K562 (cell line): ENCODE measurements around the gene IDH1. TPM values are rescaled to one million over a fixed set of nuclear protein-coding genes. Genes with fewer than 3 reads are reported as not detected.

Source experiments
- ATAC-seq: fragments of 200-7000 bp; cut with Tn5 transposase; 3 replicates; pipeline ENCODE4 v1.9.1; 2020; ENCODE audit warnings: moderate library complexity
- BruUV-seq: library from RNA; stranded (reverse); fragments of 400-500 nt; replicated peaks from 2 replicates; lab custom pipeline; 2021; lab: Mats Ljungman, UMichigan
- CTCF ChIA-PET: fragments of 300-600 bp; formaldehyde crosslinking; extraction: SDS; loops from one replicate; lab custom pipeline; 2021; ENCODE audit warnings: low intra/inter-chr PET ratio; lab: Yijun Ruan, JAX
- POLR2A ChIA-PET: fragments of 300-600, 350-650 bp; sonication (Branson Sonifier 250); formaldehyde crosslinking; extraction: SDS; loops from one replicate; lab custom pipeline; 2021; ENCODE audit warnings: antibody characterized with exemption, inconsistent platforms; lab: Yijun Ruan, JAX
- DNase-seq, 4 experiments: peaks; one replicate each; pipeline versions ENCODE4 v3.0.0 to v3.0.0-alpha.2; 2011 to 2018; ENCODE audit warnings: low spot score in 3 of 4, mixed read lengths in 3 of 4; ENCODE audit errors: extremely low read depth in 1 of 4
- FAIRE-seq: peaks from 2 replicates; lab custom pipeline; 2011; peaks lifted over from hg19 to GRCh38; lab: Jason Lieb, UNC
- H2AFZ ChIP-seq: 2 replicates; pipeline ENCODE4 v1.6.0; 2011; ENCODE audit warnings: low read depth, low read length, control low read depth, inconsistent platforms
- H3K27ac ChIP-seq: fragments of 200-600 bp; 3 replicates; pipeline ENCODE4 v1.8.0; 2011; ENCODE audit warnings: low read depth, mild to moderate bottlenecking, control low read depth, inconsistent platforms, low read length, moderate library complexity, mixed read lengths; ENCODE audit errors: extremely low read depth
- H3K27me3 ChIP-seq, 2 experiments: fragments of 300-600 bp in 1 of 2; 2 replicates in 1 of 2; 3 replicates in 1 of 2; pipeline versions ENCODE4 v1.6.0 to v1.8.0; 2011; ENCODE audit warnings: inconsistent platforms in 2 of 2, low read length in 2 of 2, mild to moderate bottlenecking in 1 of 2, mixed read lengths in 1 of 2, moderate library complexity in 1 of 2; ENCODE audit not compliant: control insufficient read depth in 2 of 2, insufficient read depth in 2 of 2
- H3K36me3 ChIP-seq: fragments of 300-600 bp; 3 replicates; pipeline ENCODE4 v1.8.0; 2011; ENCODE audit warnings: mild to moderate bottlenecking, low read length, inconsistent platforms; ENCODE audit not compliant: control insufficient read depth, insufficient read depth
- H3K4me1 ChIP-seq, 2 experiments: fragments of 200-600 bp in 1 of 2; replicated peaks in 1 of 2; 2 replicates in 1 of 2; 3 replicates in 1 of 2; pipeline versions ENCODE4 v1.5.1 to v1.8.0; 2011; ENCODE audit warnings: inconsistent platforms in 2 of 2, low read length in 2 of 2, mild to moderate bottlenecking in 1 of 2, mixed read lengths in 1 of 2, moderate library complexity in 1 of 2; ENCODE audit not compliant: control insufficient read depth in 2 of 2, insufficient read depth in 2 of 2
- H3K4me2 ChIP-seq: 2 replicates; pipeline ENCODE4 v1.6.1; 2011; ENCODE audit warnings: low read length, control low read depth, inconsistent platforms, mixed read lengths; ENCODE audit not compliant: insufficient read depth
- H3K4me3 ChIP-seq: fragments of 200-600 bp; sonication (generic), shearing (Covaris generic); 2 replicates; pipeline ENCODE4 v1.5.1; 2016; ENCODE audit warnings: control low read depth, inconsistent platforms
- H3K79me2 ChIP-seq: fragments of 200-600 bp; 3 replicates; pipeline ENCODE4 v1.8.0; 2011; ENCODE audit warnings: low read length, inconsistent platforms; ENCODE audit not compliant: control insufficient read depth, insufficient read depth
- H3K9ac ChIP-seq, 2 experiments: 2 replicates each; pipeline versions ENCODE4 v1.6.0 to v1.6.1; 2011; ENCODE audit warnings: low read depth in 2 of 2, low read length in 2 of 2, control low read depth in 1 of 2, inconsistent platforms in 1 of 2, mild to moderate bottlenecking in 1 of 2, mixed read lengths in 1 of 2; ENCODE audit not compliant: insufficient read depth in 1 of 2
- H3K9me1 ChIP-seq: one replicate; pipeline ENCODE4 v1.6.0; 2011; ENCODE audit warnings: inconsistent platforms, mild to moderate bottlenecking, low read length, moderate library complexity; ENCODE audit not compliant: control insufficient read depth, insufficient read depth
- H3K9me3 ChIP-seq: replicated peaks from 2 replicates; pipeline ENCODE4 v1.5.1; 2011; ENCODE audit warnings: low read depth, low read length, inconsistent platforms; ENCODE audit not compliant: control insufficient read depth, insufficient read depth
- H4K20me1 ChIP-seq: replicated peaks from 2 replicates; pipeline ENCODE4 v1.6.1; 2011; ENCODE audit warnings: low read length, inconsistent platforms, mixed read lengths; ENCODE audit not compliant: control insufficient read depth, insufficient read depth
- ARHGAP35 ChIP-seq: fragments of 450-650 bp; IDR thresholded peaks from 2 replicates; pipeline ENCODE4 v1.6.1; 2018; ENCODE audit not compliant: partially characterized antibody
- IRF2 ChIP-seq: sonication (generic); formaldehyde crosslinking; IDR thresholded peaks from 2 replicates; pipeline ENCODE4 v1.8.1; 2022; ENCODE audit warnings: mild to moderate bottlenecking, missing genetic modification reagents
- NFIX ChIP-seq: fragments of 250-450 bp; sonication (Bioruptor Pico); IDR thresholded peaks from 2 replicates; pipeline ENCODE4 v1.4.0; 2020; ENCODE audit warnings: low read depth, mild to moderate bottlenecking, moderate library complexity
- RBFOX2 ChIP-seq: fragments of 200-400 bp; formaldehyde crosslinking; IDR thresholded peaks from 2 replicates; pipeline ENCODE4 v1.6.1; 2017; ENCODE audit warnings: low read depth, mild to moderate bottlenecking, low read length, moderate library complexity
- RFX1 ChIP-seq: fragments of 450-650 bp; IDR thresholded peaks from 2 replicates; pipeline ENCODE4 v1.6.1; 2016; ENCODE audit warnings: mild to moderate bottlenecking, moderate library complexity
- TAF1 ChIP-seq: IDR thresholded peaks from 2 replicates; pipeline ENCODE4 v1.6.1; 2011; ENCODE audit warnings: mild to moderate bottlenecking, low read length, moderate library complexity; ENCODE audit not compliant: insufficient read depth, control insufficient read depth, severe bottlenecking; ENCODE audit errors: extremely low read depth
- ZNF407 ChIP-seq: fragments of 450-650 bp; IDR thresholded peaks from 2 replicates; pipeline ENCODE4 v1.6.1; 2016; ENCODE audit warnings: low read depth
- ZNF586 ChIP-seq: fragments of 450-650 bp; formaldehyde crosslinking; conservative IDR thresholded peaks from 2 replicates; pipeline ENCODE4 v1.4.0; 2020; ENCODE audit warnings: mild to moderate bottlenecking, moderate library complexity
- ZZZ3 ChIP-seq: fragments of 450-650 bp; IDR thresholded peaks from 2 replicates; pipeline ENCODE4 v1.6.1; 2016; ENCODE audit warnings: antibody characterized with exemption, mild to moderate bottlenecking, moderate library complexity
- WGBS: fragments of 100-300 bp; shearing (Covaris generic); methylation state at CpG from one replicate; pipeline ENCODE4 v1.1.6; 2016; ENCODE audit warnings: low coverage, mixed read lengths; ENCODE audit not compliant: insufficient coverage; ENCODE audit errors: missing lambda C conversion rate; 5-methylcytosine and 5-hydroxymethylcytosine counted together
- in situ Hi-C: fragments of 300-500 bp; cut with MboI; formaldehyde crosslinking; loops from 4 replicates; pipeline ENCODE4 v1.15.0; 2018; ENCODE audit warnings: inconsistent platforms, mixed read lengths
- intact Hi-C: fragments of 100-400 bp; cut with micrococcal nuclease; formaldehyde crosslinking; loops from 2 replicates; pipeline ENCODE4 v1.14.2; 2022
- polyA plus RNA-seq, 8 experiments: library from polyadenylated mRNA; depleted of rRNA in 4 of 8; stranded (reverse) in 5 of 8; unstranded in 3 of 8; fragments of >200 nt; fragmentation: Nextera tagmentation in 2 of 8; fragmentation: Illumina TruSeq in 1 of 8; extraction: Ambion mirVana in 2 of 8; extraction: Trizol in 1 of 8; gene quantifications; 2 replicates each; pipeline versions ENCODE4 v1.2.1 to v1.2.3, GENCODE V29; 2011 to 2014; ENCODE audit warnings: inconsistent platforms in 1 of 8, missing spikeins in 1 of 8
- total RNA-seq, 7 experiments: library from RNA; depleted of rRNA in 6 of 7; stranded (reverse); fragments of >200 nt in 6 of 7; fragmentation: Illumina TruSeq in 2 of 7; extraction: Trizol in 2 of 7; gene quantifications; 2 replicates each; pipeline versions ENCODE4 v1.2.1 to v1.2.3, GENCODE V29; 2011 to 2021; ENCODE audit warnings: low replicate concordance in 1 of 7

IDH1 gene
- total and polyA plus RNA-seq, 9 of the 15 experiments (the other 6 are each of a cell fraction or from before 2014, with no cell fraction given), result 61.9 to 194 (median 101) TPM

- in situ Hi-C loops, result no loop called here
- FAIRE-seq, result no peak
- CTCF ChIA-PET, result no interaction called here
Observed at GRCh38 chr2:208280234-208280633, 25.4 kb upstream of the IDH1 start.

GRCh38 chr2:208279236-208279635 is 24.4 kb upstream of the IDH1 start:
- Histone ChIP-seq H3K9ac (no peak overlapping the region), H3K9me1 (no peaks in the 10 kb centered on the region), H3K4me3 (no peak overlapping the region), H3K79me2 (peaks cover 4% of the 10 kb centered on the region; the same call in 1 of the 3 replicates), H3K27ac (no peak overlapping the region), H3K36me3 (peaks cover 93% of the 10 kb centered on the region), H3K4me2 (no peak overlapping the region), H4K20me1 (no peaks in the 10 kb centered on the region), H3K9me3 (no peaks in the 10 kb centered on the region), H3K4me1 (no peaks in the 10 kb centered on the region; a peak in 1 of 5 replicates), H2AFZ (no peak overlapping the region), H3K27me3 (no peaks in the 10 kb centered on the region)
- intact Hi-C loops, result no loop called here
- ATAC-seq, result no peak
- in situ Hi-C loops, result no loop called here
- BruUV-seq, result no TSS peak
- 82% methylated on average over 2 of the region's 2 CpGs for WGBS
- no peak for FAIRE-seq
- ChIA-PET CTCF (no interaction called here), POLR2A (no interaction called here)
- DNase-seq, result no peak
- no peak for TF ChIP-seq ZNF586 (CRISPR knock-in tag)
- TF ChIP-seq ARHGAP35, result no peak
- no peak for TF ChIP-seq RBFOX2
- TF ChIP-seq TAF1, result no peak
- no peak for TF ChIP-seq ZZZ3
- no peak for TF ChIP-seq NFIX (CRISPR knock-in tag)
- TF ChIP-seq RFX1, result no peak
- no peak for TF ChIP-seq ZNF407

More at GRCh38 chr2:208280234-208280633, 25.4 kb upstream of the IDH1 start:
- TF ChIP-seq IRF2 (CRISPR knock-in tag), result no peak
- TF ChIP-seq, all 486 proteins: peak for 0
- Histone ChIP-seq H3K4me2 (no peak overlapping the region), H4K20me1 (no peaks in the 10 kb centered on the region), H3K9me3 (no peaks in the 10 kb centered on the region), H3K36me3 (peaks cover 83% of the 10 kb centered on the region), H2AFZ (no peak overlapping the region), H3K9me1 (no peaks in the 10 kb centered on the region), H3K4me1 (no peaks in the 10 kb centered on the region; a peak in 1 of 5 replicates), H3K27ac (no peak overlapping the region), H3K4me3 (no peak overlapping the region), H3K27me3 (no peaks in the 10 kb centered on the region), H3K79me2 (peaks cover 4% of the 10 kb centered on the region; the same call in 1 of the 3 replicates), H3K9ac (no peak overlapping the region)
- no TSS peak for BruUV-seq
- ATAC-seq, result no peak
- WGBS, result 67% methylated on average over 1 of the region's 2 CpGs
- POLR2A ChIA-PET, result interaction anchor here (1.0 kb wide), 1 partner anchor 12 kb away, joined by 4 read pairs; no protein-coding TSS in a partner anchor
- intact Hi-C loops, result no loop called here
- DNase-seq, result no peak
